22Rv1 (cell line): Measurements from ENCODE around the gene EGF.

Experiments
- H3K27ac ChIP-seq: fragments of 450-650 bp; 2 replicates; pipeline ENCODE4 v1.5.1; 2017
- CTCF ChIP-seq: fragments of 450-650 bp; IDR thresholded peaks from 2 replicates; pipeline ENCODE4 v1.5.1; 2017; ENCODE audit warnings: mild to moderate bottlenecking
- ZFX ChIP-seq: fragments of 450-650 bp; IDR thresholded peaks from 2 replicates; pipeline ENCODE4 v1.6.1; 2017; ENCODE audit warnings: antibody characterized with exemption, borderline replicate concordance

EGF gene

DNA sequence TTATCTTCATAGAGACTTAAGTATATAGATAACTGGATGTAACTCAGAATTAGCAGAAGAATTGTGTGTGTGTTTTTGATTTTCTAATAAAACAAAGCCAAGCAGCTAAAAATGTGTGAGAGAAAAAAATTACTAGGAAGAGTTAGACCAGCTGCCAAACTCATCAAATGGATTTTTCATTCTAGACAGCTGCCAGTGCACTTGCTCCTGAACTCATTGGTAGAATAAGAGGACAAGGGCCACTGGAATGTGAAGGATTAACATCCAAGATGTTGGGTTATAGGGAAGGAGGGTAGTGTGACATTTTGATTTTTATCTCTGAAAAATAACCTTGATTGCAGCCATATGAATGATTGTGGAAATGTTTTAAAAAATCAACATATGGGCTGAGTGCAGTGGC is 49.7 kb downstream of the EGF start:
- TF ChIP-seq ZFX (no peak), CTCF (no peak)
- H3K27ac ChIP-seq: no peak overlapping the region

- TF ChIP-seq ZFX (no peak), CTCF (no peak)
- H3K27ac ChIP-seq: no peak overlapping the region
Measured at GRCh38 chr4:109966891-109967481, 54.3 kb downstream of the EGF start.

- no peak overlapping the region for H3K27ac ChIP-seq
- no peak for TF ChIP-seq CTCF
- no peak for TF ChIP-seq ZFX
Measured at GRCh38 chr4:109967798-109968520, 55.3 kb downstream of the EGF start.

DNA sequence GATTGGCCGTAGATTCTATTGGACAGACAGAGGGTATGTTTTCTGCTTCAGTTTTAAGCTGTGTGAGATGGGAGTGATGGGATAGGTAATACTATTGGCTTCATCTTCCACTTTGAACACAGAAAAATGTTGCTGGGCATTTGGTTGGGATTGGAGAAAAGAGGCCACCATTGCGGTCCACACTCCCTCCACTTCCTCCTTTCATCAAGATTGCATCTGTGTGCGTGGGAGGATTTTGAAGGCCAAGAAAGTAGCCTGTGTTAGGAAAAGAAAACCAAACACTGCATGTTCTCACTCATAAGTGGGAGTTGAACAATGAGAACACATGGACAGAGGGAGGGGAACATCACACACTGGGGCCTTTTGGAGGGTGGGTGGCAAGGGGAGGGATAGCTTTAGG is 56.4 kb downstream of the EGF start:
- H3K27ac ChIP-seq: no peak overlapping the region
- TF ChIP-seq ZFX (no peak), CTCF (no peak)

GRCh38 chr4:109969919-109970318 is 57.2 kb downstream of the EGF start:
- TF ChIP-seq ZFX (no peak), CTCF (no peak)
- no peak overlapping the region for H3K27ac ChIP-seq

GRCh38 chr4:109972786-109973528 is 60.3 kb downstream of the EGF start:
- H3K27ac ChIP-seq: no peak overlapping the region
- TF ChIP-seq CTCF: no peak
- no peak for TF ChIP-seq ZFX

DNA sequence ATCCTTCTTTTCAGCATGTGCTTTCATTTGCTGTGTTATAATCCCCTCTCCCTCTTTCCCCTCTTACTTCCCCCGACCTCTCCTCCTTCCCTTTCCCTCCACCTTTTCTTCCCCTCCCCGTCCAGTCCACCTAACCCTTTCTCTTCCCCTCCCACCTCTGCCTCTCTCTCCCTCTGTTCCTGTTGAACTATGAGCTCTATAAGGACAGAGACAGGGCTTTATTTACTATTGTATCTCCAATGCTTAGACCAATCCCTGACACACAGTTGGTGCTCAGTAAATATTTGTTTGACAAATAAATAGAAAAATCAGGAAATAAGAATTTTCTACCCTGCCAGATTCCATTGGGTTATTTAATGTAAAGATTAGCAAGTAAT is 60.8 kb downstream of the EGF start:
- TF ChIP-seq CTCF (no peak), ZFX (no peak)
- H3K27ac ChIP-seq: no peak overlapping the region
